Measurements from ENCODE around the gene EIF4G1. TPM values are rescaled to one million over a fixed set of nuclear protein-coding genes. Genes with fewer than 3 reads are reported as not detected.

Gene EIF4G1
- total RNA-seq, 1 donor from 2014 or later: 212 TPM

DNA sequence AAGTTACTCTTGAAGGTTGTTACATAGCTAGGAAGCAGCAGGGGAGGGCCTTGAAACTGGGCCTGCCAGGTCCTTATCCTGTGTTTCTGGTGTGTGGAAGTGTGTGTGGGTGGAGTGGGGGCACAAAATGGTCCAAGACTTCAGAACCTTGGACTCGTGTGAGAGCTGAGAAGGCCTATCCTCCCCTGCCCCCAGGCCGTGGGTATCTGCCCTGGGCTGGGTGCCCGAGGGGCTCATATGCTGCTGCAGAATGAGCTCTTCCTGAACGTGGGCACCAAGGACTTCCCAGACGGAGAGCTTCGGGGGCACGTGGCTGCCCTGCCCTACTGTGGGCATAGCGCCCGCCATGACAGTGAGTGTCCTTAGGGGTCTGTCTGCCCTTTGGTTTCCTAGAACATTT lies 69.9 kb downstream of the EIF4G1 start:
- no peak for DNase-seq (ENCODE audit: low read depth in 2 of 2)

Other genes with a start within 250 kb of the EIF4G1 start
- gene HTR3E, start 217.5 kb upstream of the EIF4G1 start, total RNA-seq: not detected in 2 replicates
- 31.5 and 38.3 TPM in 2 replicates for gene EIF2B5, start 179.2 kb upstream of the EIF4G1 start, total RNA-seq
- gene DVL3, start 159.2 kb upstream of the EIF4G1 start, total RNA-seq: 13.9 and 28.1 TPM in 2 replicates
- gene AP2M1, start 139.8 kb upstream of the EIF4G1 start, total RNA-seq: 379 and 607 TPM in 2 replicates
- gene ABCF3, start 128.4 kb upstream of the EIF4G1 start, total RNA-seq: 45.7 and 73.1 TPM in 2 replicates
- not detected in 2 replicates for gene VWA5B2, start 85.0 kb upstream of the EIF4G1 start, total RNA-seq
- gene ALG3, start 65.6 kb upstream of the EIF4G1 start, total RNA-seq: 20.5 and 25.0 TPM in 2 replicates
- gene EEF1AKMT4, start 64.9 kb upstream of the EIF4G1 start, total RNA-seq: 3.5 and 4.7 TPM in 2 replicates
- gene CAMK2N2, start 53.1 kb upstream of the EIF4G1 start, total RNA-seq: not detected in 2 replicates
- gene ECE2, start 38.6 kb upstream of the EIF4G1 start, total RNA-seq: not detected in 2 replicates
- gene PSMD2, start 15.4 kb upstream of the EIF4G1 start, total RNA-seq: 428 and 463 TPM in 2 replicates
- gene FAM131A, start 23.0 kb downstream of the EIF4G1 start, total RNA-seq: 25.2 and 43.9 TPM in 2 replicates
- gene CLCN2, start 47.0 kb downstream of the EIF4G1 start, total RNA-seq: 2.1 and 2.3 TPM in 2 replicates
- gene POLR2H, start 47.1 kb downstream of the EIF4G1 start, total RNA-seq: 82.8 and 89.1 TPM in 2 replicates
- gene THPO, start 63.6 kb downstream of the EIF4G1 start, total RNA-seq: under 0.01 TPM in 2 replicates
- 0.63 and 0.77 TPM in 2 replicates for gene CHRD, start 65.4 kb downstream of the EIF4G1 start, total RNA-seq
- gene EPHB3, start 247.2 kb downstream of the EIF4G1 start, total RNA-seq: 0.13 and 0.25 TPM in 2 replicates

Measured in dermis microvascular lymphatic vessel endothelial cell (primary cell).